GM06990 (cell line): Measurements from ENCODE around the gene MORC2.

Source experiments
- DNase-seq: peaks from one replicate; pipeline ENCODE4 v3.0.0-alpha.2; 2011; ENCODE audit not compliant: insufficient read length; ENCODE audit errors: extremely low read depth
- H3K27me3 ChIP-seq: replicated peaks from 2 replicates; pipeline ENCODE4 v1.6.0; 2011; ENCODE audit warnings: low read length; ENCODE audit not compliant: control insufficient read depth, insufficient read depth
- H3K36me3 ChIP-seq: 2 replicates; pipeline ENCODE4 v1.5.1; 2011; ENCODE audit warnings: low read length; ENCODE audit not compliant: control insufficient read depth, insufficient read depth
- H3K4me3 ChIP-seq: replicated peaks from 2 replicates; pipeline ENCODE4 v1.5.1; 2011; ENCODE audit warnings: low read depth, mild to moderate bottlenecking, control low read depth, low read length
- CTCF ChIP-seq: IDR thresholded peaks from 2 replicates; pipeline ENCODE4 v1.5.1; 2011; ENCODE audit warnings: low read length, control low read depth, mild to moderate bottlenecking, inconsistent platforms; ENCODE audit not compliant: insufficient read depth, poor library complexity, severe bottlenecking

The MORC2 gene

GRCh38 chr22:30879415-30879797 is 89.2 kb downstream of the MORC2 start:
- Histone ChIP-seq H3K27me3 (no peaks in the 10 kb centered on the region), H3K36me3 (no peaks in the 10 kb centered on the region), H3K4me3 (no peak overlapping the region)
- no peak for TF ChIP-seq CTCF
- DNase-seq = no peak

- no peaks in the 10 kb centered on the region for H3K36me3 ChIP-seq
- no peak overlapping the region for H3K4me3 ChIP-seq
- DNase-seq = no peak
- no peak for TF ChIP-seq CTCF
- no peaks in the 10 kb centered on the region for H3K27me3 ChIP-seq
Measured at GRCh38 chr22:30878516-30879414, 89.8 kb downstream of the MORC2 start.

GRCh38 chr22:30877662-30878515 is 90.7 kb downstream of the MORC2 start:
- Histone ChIP-seq H3K36me3 (no peaks in the 10 kb centered on the region), H3K27me3 (no peaks in the 10 kb centered on the region), H3K4me3 (no peak overlapping the region)
- TF ChIP-seq CTCF = no peak
- DNase-seq = no peak

GRCh38 chr22:30876915-30877553 is 91.5 kb downstream of the MORC2 start:
- DNase-seq = no peak
- H3K27me3 ChIP-seq = no peaks in the 10 kb centered on the region
- H3K36me3 ChIP-seq = no peaks in the 10 kb centered on the region

More at GRCh38 chr22:30876915-30877553, 91.5 kb downstream of the MORC2 start:
- H3K4me3 ChIP-seq = no peak overlapping the region
- no peak for TF ChIP-seq CTCF
